Stimulated activated CD8-positive, alpha-beta memory T cell treated with anti-CD3 and anti-CD28 coated beads, Interleukin-4, amount 100 ng/mL, for 4 hours (primary cell): ENCODE results near the gene IL17A.

ENCODE experiments used
- DNase-seq, 2 donors: peaks; one replicate each; pipeline ENCODE4 v3.0.0-alpha.2; 2020; ENCODE audit warnings: low read depth in 2 of 2, low spot score in 1 of 2

IL17A gene

GRCh38 chr6:52186075-52186474 lies at the start of gene IL17A:
Gene IL17A, plus strand, starts transcription at chr6:52186375. Its CDS starts 57 bp downstream, at chr6:52186432.
- no peak for DNase-seq

DNA sequence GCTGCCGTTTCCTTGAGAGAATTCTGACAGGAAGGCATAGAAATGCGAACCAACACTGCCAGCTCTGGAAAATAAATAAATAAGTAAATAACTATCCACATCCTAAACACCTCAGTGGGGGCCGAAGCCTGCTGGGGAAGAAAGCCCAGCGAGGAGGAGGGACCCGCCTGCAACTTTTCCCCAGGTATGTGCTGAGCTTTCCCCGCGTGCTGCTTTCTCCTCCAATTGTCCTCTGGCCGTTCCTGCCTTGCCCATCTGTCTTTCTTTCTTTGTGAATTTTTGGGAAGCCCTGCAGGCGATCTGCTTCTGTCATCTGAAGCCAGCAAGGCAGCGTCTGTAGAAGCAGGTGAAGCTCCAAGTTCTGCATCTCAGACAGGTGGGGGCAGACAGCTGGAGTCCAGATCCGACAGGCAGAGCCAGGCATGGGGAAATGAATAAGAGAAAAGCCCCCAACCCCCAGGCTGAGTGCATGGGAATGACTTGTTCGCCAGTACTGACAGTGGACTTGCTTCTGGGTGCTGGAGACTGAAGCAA lies 49.2 kb upstream of the IL17A start:
- DNase-seq: no peak

GRCh38 chr6:52138284-52138683 lies 47.9 kb upstream of the IL17A start:
- DNase-seq: no peak

GRCh38 chr6:52139985-52140680 lies 46.0 kb upstream of the IL17A start:
- DNase-seq: no peak

DNA sequence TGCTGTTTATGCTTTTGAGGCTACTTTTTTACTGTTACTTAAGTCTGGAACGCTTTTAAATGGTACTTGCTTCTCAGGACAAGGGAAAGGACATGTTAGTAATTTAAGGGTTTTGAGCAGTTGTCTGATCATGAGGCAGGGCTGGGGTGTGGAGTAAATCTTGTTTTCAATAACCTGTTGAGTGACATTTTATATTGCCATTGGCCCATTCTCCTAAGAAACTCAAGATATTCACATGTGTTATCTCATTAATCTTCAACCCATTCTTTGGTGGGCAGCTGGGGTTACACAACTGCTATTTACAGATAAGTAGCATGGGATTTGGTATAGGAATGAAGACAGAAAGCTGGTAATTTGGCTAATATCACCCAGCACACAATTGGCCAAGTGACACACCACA lies 44.6 kb upstream of the IL17A start:
- DNase-seq: no peak

DNA sequence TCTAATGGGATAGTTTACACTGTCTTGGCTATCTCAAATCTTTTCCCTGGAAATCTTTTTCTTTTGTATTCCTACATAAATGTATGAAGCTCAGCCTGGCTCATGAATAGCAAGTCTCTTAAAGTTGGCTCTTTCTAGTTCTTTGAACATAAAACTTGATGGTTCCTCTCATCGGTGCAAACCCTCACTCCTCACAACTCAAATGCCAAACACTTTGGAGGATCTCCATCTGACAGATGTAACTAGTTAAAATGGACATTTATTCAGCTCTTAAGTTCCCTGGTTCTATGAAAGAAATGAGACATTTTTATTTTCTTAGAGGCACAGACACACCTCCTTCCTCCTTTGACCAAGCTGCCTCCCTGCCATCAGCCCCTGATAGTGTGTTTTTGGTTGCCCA lies 43.6 kb upstream of the IL17A start:
- no peak for DNase-seq

DNA sequence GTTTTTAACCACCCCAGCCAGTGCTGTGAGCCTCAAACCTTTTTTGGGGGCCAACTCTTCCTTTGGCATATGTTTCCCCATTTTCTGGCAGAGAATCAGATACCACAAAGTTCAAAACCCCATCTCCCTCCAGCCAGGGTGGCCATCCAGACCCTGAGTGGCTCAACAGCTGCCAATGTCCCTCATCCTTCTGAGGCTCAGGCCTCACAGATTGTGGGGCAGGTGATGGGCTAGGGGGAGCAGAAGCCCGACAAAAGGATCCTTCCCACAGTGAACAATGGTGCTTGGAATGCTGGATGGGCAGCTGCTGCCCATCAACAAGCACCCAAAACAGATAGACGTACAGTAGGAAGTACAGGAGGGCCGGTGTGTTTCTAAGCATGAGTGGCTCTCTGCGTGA lies 42.6 kb upstream of the IL17A start:
- DNase-seq: no peak

- DNase-seq: no peak
Measured at GRCh38 chr6:52144196-52145076, 41.7 kb upstream of the IL17A start.

GRCh38 chr6:52146851-52147445 lies 39.2 kb upstream of the IL17A start:
- no peak for DNase-seq

GRCh38 chr6:52149076-52149475 lies 37.1 kb upstream of the IL17A start:
- DNase-seq: no peak

DNA sequence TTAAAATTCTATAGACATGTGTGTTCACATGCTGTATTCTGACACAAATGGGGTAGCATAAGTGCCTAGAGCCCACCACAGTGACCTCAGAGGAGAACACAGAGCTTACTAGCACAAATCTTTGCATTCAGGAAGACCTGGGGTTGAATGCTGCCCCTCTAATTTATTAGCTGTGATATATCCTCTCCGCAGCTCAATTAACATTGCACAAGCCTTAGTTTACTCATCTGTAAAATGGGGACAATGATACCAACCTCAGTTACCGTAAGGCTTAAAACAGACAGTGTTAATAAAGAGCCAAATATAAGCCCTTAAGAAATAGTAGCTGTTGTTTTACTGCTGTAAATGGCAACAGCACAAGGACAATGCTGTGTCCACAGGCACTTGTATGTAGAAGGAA lies 36.2 kb upstream of the IL17A start:
- no peak for DNase-seq

DNA sequence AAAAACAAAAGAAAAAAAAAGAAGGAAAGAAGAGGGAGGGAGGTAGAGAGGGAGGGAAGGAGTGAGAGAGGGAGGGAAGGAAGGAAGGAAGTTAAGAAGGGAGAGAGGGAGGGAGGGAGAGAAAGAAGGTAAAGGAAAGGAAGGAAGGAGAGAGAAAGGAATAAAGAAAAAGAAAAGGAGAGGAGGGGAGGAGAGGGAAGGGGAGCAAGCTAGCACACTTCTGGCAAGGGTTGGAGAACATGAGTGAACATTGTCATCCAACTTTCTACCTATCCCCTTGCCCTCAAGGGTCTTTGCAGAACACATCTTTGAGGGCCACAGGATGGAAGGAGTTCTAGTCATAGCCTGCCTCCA lies 34.1 kb upstream of the IL17A start:
- DNase-seq: no peak

DNA sequence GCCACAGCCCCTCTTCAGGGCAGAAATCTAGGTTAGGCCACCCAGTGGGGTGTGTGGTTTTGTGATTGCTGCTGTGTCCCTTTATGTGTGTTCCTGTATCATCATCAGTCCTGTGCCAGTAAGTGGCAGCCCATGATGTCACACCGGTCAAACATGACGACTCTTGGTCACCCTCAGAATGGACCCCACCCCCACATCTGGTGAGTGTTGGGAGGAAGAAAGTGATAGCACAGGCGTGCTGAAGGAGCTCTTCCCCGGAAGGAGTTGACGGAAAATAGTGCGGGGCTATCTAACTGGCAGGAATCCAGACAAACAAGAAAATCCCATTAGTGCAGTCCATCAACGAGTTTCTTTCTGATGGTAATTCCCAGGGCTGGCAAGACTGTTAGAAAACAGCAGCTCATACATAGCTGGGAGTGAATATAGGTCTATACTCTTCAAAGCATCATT lies 33.4 kb upstream of the IL17A start:
- DNase-seq: no peak

GRCh38 chr6:52154381-52154780 lies 31.8 kb upstream of the IL17A start:
- DNase-seq: no peak

GRCh38 chr6:52155791-52156576 lies 30.2 kb upstream of the IL17A start:
- DNase-seq: no peak

GRCh38 chr6:52157301-52157941 lies 28.8 kb upstream of the IL17A start:
- DNase-seq: no peak

DNA sequence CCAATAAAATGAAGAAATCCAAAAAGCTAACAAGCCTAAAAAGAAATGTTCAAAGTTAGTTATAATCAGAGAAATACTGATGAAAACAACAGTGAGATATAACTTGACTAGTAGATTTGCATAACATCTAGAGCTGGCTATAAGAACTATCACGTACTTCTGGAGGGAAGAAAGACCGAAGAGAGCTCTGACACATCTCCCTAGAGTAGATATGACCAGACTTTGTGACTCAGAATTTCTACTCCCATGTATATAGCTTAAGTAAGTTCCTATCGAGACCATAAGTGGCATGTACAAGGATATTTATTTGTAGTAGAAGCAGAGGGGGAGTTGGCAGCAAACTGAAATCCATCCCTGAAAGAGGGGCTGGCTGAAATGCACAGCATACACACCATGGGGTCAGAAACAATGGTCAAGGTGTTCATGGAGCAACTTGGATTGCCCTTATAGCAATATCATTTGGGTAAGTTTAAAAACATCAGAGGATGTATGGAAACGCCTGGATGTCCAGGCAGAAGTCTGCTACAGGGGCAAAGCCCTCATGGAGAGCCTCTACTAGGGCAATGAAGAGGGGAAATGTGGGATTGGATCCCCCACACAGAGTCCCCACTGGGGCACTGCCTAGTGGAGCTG lies 25.6 kb upstream of the IL17A start:
- no peak for DNase-seq

GRCh38 chr6:52161689-52162438 lies 24.3 kb upstream of the IL17A start:
- DNase-seq: no peak
